Hepatic stellate cell (primary cell): ENCODE results near the gene DAZL.

ENCODE experiments used
- DNase-seq: peaks from one replicate; pipeline ENCODE4 v3.0.0; 2011; ENCODE audit warnings: low spot score

Gene DAZL

GRCh38 chr3:16595778-16596177, 9.4 kb downstream of the DAZL start:
- DNase-seq, result no peak

GRCh38 chr3:16589867-16590624, 15.2 kb downstream of the DAZL start:
- no peak for DNase-seq

GRCh38 chr3:16589120-16589519, 16.1 kb downstream of the DAZL start:
- no peak for DNase-seq

- DNase-seq, result no peak
Observed at GRCh38 chr3:16587681-16588060, 17.6 kb downstream of the DAZL start.

- peak; percentile 8 for DNase-seq
Observed at GRCh38 chr3:16587047-16587680, 18.1 kb downstream of the DAZL start.

GRCh38 chr3:16584880-16585279, 20.3 kb downstream of the DAZL start:
- no peak for DNase-seq

GRCh38 chr3:16583551-16583950, 21.7 kb downstream of the DAZL start:
- DNase-seq, result no peak

GRCh38 chr3:16570113-16570512, 35.1 kb downstream of the DAZL start:
- DNase-seq, result no peak

GRCh38 chr3:16568532-16568931, 36.7 kb downstream of the DAZL start:
- no peak for DNase-seq

GRCh38 chr3:16568115-16568514, 37.1 kb downstream of the DAZL start:
- DNase-seq, result no peak

GRCh38 chr3:16559653-16560365, 45.4 kb downstream of the DAZL start:
- DNase-seq, result no peak

GRCh38 chr3:16554126-16554525, 51.1 kb downstream of the DAZL start:
- no peak for DNase-seq

GRCh38 chr3:16552757-16553156, 52.5 kb downstream of the DAZL start:
- no peak for DNase-seq

GRCh38 chr3:16551342-16551976, 53.8 kb downstream of the DAZL start:
- no peak for DNase-seq

GRCh38 chr3:16550676-16551341, 54.4 kb downstream of the DAZL start:
- DNase-seq, result peak; percentile 71

GRCh38 chr3:16550305-16550675, 54.9 kb downstream of the DAZL start:
- no peak for DNase-seq

- peak; percentile 12 for DNase-seq
Observed at GRCh38 chr3:16548721-16549120, 56.5 kb downstream of the DAZL start.

GRCh38 chr3:16547561-16548357, 57.5 kb downstream of the DAZL start:
- DNase-seq, result no peak

GRCh38 chr3:16546186-16547010, 58.8 kb downstream of the DAZL start:
- no peak for DNase-seq

GRCh38 chr3:16545413-16546185, 59.6 kb downstream of the DAZL start:
- DNase-seq, result no peak
